ENCODE data around the gene RINT1.

RINT1 gene

GRCh38 chr7:105571891-105572290 lies 39.9 kb downstream of the RINT1 start:
- Histone ChIP-seq H4K20me1 (ENCODE audit: insufficient read depth) (no peaks in the 10 kb centered on the region), H3K36me3 (ENCODE audit: insufficient read depth) (no peaks in the 10 kb centered on the region), H3K27me3 (ENCODE audit: insufficient read depth, low read depth) (no peaks in the 10 kb centered on the region), H3K4me1 (ENCODE audit: low read depth, poor library complexity, severe bottlenecking) (no peaks in the 10 kb centered on the region), H2AFZ (ENCODE audit: low read depth) (no peak overlapping the region), H3K4me2 (no peak overlapping the region), H3K9ac (no peak overlapping the region), H3K79me2 (ENCODE audit: insufficient read depth, low read depth) (no peaks in the 10 kb centered on the region), H3K27ac (no peak overlapping the region), H3K4me3 (IDR thresholded peaks at IDR 0.05; ENCODE audit: insufficient read depth, low read depth, low read length) (no peak overlapping the region)
- TF ChIP-seq CTCF (conservative IDR thresholded peaks at IDR 0.05; ENCODE audit: low read depth, low read length), result no peak

- Histone ChIP-seq H2AFZ (ENCODE audit: low read depth) (no peak overlapping the region), H3K27ac (no peak overlapping the region), H3K9ac (no peak overlapping the region), H3K79me2 (ENCODE audit: insufficient read depth, low read depth) (no peaks in the 10 kb centered on the region), H3K36me3 (ENCODE audit: insufficient read depth) (no peaks in the 10 kb centered on the region), H3K27me3 (ENCODE audit: insufficient read depth, low read depth) (no peaks in the 10 kb centered on the region), H3K4me1 (ENCODE audit: low read depth, poor library complexity, severe bottlenecking) (no peaks in the 10 kb centered on the region), H3K4me3 (IDR thresholded peaks at IDR 0.05; ENCODE audit: insufficient read depth, low read depth, low read length) (no peak overlapping the region), H3K4me2 (no peak overlapping the region), H4K20me1 (ENCODE audit: insufficient read depth) (no peaks in the 10 kb centered on the region)
- no peak for TF ChIP-seq CTCF (conservative IDR thresholded peaks at IDR 0.05; ENCODE audit: low read depth, low read length)
Measured at GRCh38 chr7:105577251-105577650, 45.2 kb downstream of the RINT1 start.

GRCh38 chr7:105578496-105578895 lies 46.5 kb downstream of the RINT1 start:
- H3K4me1 ChIP-seq (ENCODE audit: low read depth, poor library complexity, severe bottlenecking), result no peaks in the 10 kb centered on the region
- H2AFZ ChIP-seq (ENCODE audit: low read depth), result no peak overlapping the region
- H3K9ac ChIP-seq, result no peak overlapping the region
- H3K4me2 ChIP-seq, result no peak overlapping the region
- no peak overlapping the region for H3K4me3 ChIP-seq (IDR thresholded peaks at IDR 0.05; ENCODE audit: insufficient read depth, low read depth, low read length)
- H3K79me2 ChIP-seq (ENCODE audit: insufficient read depth, low read depth), result no peaks in the 10 kb centered on the region
- no peaks in the 10 kb centered on the region for H3K36me3 ChIP-seq (ENCODE audit: insufficient read depth)
- TF ChIP-seq CTCF (conservative IDR thresholded peaks at IDR 0.05; ENCODE audit: low read depth, low read length), result no peak
- no peaks in the 10 kb centered on the region for H3K27me3 ChIP-seq (ENCODE audit: insufficient read depth, low read depth)
- no peak overlapping the region for H3K27ac ChIP-seq
- no peaks in the 10 kb centered on the region for H4K20me1 ChIP-seq (ENCODE audit: insufficient read depth)

- TF ChIP-seq CTCF (conservative IDR thresholded peaks at IDR 0.05; ENCODE audit: low read depth, low read length), result no peak
- H3K79me2 ChIP-seq (ENCODE audit: insufficient read depth, low read depth), result no peaks in the 10 kb centered on the region
Measured at GRCh38 chr7:105580022-105580740, 48.2 kb downstream of the RINT1 start.

More at GRCh38 chr7:105580022-105580740, 48.2 kb downstream of the RINT1 start:
- H3K36me3 ChIP-seq (ENCODE audit: insufficient read depth), result no peaks in the 10 kb centered on the region
- no peaks in the 10 kb centered on the region for H3K27me3 ChIP-seq (ENCODE audit: insufficient read depth, low read depth)
- no peaks in the 10 kb centered on the region for H4K20me1 ChIP-seq (ENCODE audit: insufficient read depth)
- no peak overlapping the region for H3K27ac ChIP-seq
- no peak overlapping the region for H2AFZ ChIP-seq (ENCODE audit: low read depth)
- H3K4me2 ChIP-seq, result no peak overlapping the region
- H3K9ac ChIP-seq, result no peak overlapping the region
- H3K4me3 ChIP-seq (IDR thresholded peaks at IDR 0.05; ENCODE audit: insufficient read depth, low read depth, low read length), result no peak overlapping the region
- peaks cover 2% of the 10 kb centered on the region for H3K4me1 ChIP-seq (ENCODE audit: low read depth, poor library complexity, severe bottlenecking)
